Stimulated activated CD4-positive, alpha-beta T cell treated with anti-CD3 and anti-CD28 coated beads, TNF-alpha, amount 100 ng/mL, for 4 hours (primary cell): ENCODE measurements around the gene ANKRD36.
A peak's percentile ranks its signal among the peaks of the same experiment; 100 is the strongest.
"Not testable (repeated sequence)": the region's sequence is repeated elsewhere in the genome, so short reads cannot be mapped to it uniquely, and the experiment has no call there.

Source experiments
- DNase-seq, 3 experiments: peaks; one replicate each; pipeline ENCODE4 v3.0.0-alpha.2; 2020; ENCODE audit warnings: low read depth in 3 of 3

Gene ANKRD36

GRCh38 chr2:97113050-97113881, at the start of gene ANKRD36:
Gene ANKRD36 (plus strand): TSS chr2:97113153. CDS start chr2:97113740, 587 bp downstream.
- peak; percentile 72 to 77 (median 72) for DNase-seq

DNA sequence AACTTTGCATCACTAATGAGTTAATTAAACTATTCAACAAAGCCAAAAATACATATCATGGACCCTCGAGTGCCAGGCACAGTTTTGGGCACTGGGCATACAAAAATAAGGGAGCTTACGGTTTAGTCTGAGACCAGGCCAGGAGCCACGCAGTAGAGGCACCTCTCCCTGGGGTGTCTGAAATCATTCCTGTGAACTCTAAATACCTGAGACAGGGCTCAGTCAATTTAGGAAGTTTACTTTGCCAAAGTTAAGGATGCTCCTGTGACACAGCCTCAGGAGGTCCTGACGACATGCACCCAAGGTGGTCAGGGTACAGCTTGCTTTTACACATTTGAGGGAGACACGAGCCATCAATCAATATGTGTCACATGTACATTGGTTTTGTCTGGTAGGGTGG, 46.9 kb upstream of the ANKRD36 start:
- DNase-seq, result not testable (repeated sequence)

DNA sequence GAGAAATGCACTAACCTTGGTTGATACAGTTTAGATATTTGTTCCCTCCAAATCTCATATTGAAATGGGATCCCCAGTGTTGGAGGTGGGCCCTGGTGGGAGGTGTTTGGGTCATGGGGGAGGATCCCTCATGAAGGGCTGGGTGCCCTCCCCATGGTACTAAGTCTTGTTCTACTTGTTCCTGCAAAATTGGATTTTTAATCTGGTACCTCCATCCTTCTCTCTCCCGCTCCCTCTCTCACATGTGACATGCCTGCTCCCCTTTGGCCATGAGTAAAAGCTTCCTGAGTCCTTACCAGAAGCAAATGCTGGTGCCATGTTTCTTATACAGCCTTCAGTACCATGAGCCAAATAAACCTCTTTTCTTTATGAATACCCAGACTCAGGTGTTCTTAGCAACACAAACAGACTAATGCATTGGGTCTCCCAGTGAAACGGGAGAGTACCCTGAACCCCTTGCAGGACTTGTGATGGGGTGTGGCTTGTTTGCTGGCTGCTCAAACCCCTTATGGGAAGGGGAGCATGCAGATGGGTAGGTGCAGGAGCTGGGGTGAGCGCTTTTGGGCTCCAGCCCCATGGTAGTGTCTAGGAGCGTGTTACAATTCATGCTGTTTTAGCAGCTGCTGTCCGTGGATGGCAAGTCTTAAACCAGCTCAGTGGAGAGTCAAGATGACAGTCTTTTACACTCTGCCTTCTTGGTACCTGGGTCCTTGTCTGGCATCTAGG, 45.5 kb upstream of the ANKRD36 start:
- DNase-seq, result no peak

DNA sequence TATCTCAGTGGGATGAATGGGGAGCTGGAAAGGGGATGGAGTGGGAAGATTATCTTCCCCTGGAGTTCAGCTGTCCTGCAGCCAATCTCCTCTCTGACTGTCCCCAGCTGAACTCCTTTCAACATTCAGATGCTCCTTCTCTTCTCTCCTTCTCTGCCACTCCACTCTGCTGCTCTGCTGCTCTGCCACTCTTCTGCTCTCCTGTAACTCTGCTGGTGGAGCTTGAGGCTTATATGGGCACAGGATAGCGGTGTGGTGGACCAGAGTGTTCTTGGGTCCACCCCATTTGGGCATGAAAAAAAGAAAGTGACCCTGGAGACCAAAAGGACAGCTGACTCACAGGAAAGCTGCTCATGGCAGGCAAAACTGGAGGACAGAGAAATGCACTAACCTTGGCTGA, 44.9 kb upstream of the ANKRD36 start:
- DNase-seq, result no peak

GRCh38 chr2:97068722-97069121, 44.2 kb upstream of the ANKRD36 start:
- not testable (repeated sequence) for DNase-seq

GRCh38 chr2:97070915-97071314, 42.0 kb upstream of the ANKRD36 start:
- DNase-seq, result not testable (repeated sequence)

DNA sequence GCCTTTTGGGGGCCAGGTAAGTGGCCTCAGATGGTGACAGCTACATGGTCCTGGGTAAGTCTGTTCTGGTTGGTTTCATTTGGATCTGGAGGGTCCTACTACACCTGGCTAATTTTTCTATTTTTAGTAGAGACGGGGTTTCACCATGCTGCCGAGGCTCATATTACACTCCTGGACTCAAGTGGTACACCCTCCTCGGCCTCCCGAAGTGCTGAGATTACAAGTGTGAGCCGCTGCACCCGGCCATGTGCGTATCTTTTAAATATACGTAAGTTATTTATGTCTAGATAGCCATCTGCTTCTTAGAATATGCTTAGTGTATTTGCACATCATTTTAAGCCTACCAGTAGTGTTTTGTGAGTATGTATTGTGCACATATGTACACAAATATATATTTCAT, 35.7 kb upstream of the ANKRD36 start:
- DNase-seq, result not testable (repeated sequence)

DNA sequence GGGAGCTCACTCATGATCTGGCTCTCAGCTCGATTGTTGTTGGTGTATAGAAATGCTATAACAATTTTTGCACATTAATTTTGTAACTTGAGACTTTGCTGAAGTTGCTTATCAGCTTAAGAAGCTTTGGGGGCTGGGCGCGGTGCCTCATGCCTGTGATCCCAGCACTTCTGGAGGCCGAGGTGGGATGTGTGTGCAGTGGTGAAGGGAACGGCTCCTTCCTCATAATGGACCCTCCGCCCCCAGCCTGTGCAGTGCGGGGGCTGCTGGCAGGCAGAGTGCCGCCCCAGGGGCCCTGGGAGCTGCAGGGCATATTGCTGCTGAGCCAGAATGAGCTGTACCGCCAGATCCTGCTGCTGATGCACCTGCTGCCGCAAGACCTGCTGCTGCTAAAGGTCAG, 32.1 kb upstream of the ANKRD36 start:
- DNase-seq, result not testable (repeated sequence)

DNA sequence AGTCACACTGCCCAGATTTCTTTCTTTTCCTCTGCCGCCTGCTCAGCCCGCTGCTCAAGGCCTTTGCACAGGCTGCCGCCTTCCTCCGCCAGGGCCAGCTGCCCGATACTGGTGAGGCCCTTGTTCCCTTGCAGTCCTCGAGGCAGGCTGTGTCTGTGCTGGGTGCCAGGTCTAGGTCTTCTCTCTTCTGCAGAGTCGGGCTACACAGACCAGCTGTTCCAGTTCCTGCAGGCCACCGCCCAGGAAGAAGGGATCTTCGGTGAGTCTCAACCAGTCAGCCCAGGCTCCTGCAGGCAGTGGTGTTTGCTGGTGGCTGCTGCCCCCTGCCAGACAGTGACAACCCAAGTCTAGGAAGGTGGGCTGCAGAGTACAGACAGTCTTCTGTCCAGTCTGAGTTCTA, 30.7 kb upstream of the ANKRD36 start:
- DNase-seq, result not testable (repeated sequence)

DNA sequence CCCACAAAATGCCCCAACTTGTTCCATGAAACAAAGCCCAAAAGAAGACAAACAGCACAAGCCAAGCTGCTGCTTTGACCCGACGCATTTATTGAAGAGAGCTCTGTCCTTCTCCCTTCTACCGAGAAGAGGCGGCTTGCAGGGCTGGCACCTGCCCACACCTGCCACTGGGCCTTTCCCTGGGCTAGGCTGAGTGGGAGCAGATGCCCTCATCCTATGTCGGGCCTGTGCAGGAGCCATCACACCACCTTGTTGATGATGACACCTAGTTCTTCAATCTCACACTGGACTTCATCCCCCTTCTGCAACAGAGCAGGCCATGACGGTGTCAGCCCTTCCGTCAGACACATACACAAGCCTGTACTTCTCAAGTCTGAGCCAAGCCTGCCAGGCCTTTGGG, 29.4 kb upstream of the ANKRD36 start:
- not testable (repeated sequence) for DNase-seq

DNA sequence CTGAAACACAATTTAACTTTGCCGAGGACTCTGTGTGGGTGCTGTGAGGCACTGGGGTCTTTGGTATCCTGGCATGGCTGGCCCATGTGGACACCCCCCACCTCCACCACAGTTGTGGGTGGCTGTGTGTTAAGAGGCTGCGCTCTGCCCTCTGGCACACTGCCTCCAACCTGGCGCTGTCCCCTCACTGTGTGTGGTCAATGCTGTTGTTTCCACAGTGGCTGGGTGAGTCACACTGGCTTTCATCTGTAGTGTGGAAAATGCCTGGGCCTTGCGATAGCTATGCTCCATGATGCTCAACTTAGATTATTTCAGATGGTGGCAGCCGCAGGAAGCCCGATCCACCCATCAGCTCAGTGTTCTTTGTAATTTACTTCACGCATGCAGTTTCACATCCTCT, 27.9 kb upstream of the ANKRD36 start:
- DNase-seq, result not testable (repeated sequence)

GRCh38 chr2:97088706-97089105, 24.2 kb upstream of the ANKRD36 start:
- DNase-seq, result not testable (repeated sequence)

GRCh38 chr2:97092946-97093345, 20.0 kb upstream of the ANKRD36 start:
- DNase-seq, result not testable (repeated sequence)

GRCh38 chr2:97093983-97094771, 18.8 kb upstream of the ANKRD36 start:
- DNase-seq, result not testable (repeated sequence)

DNA sequence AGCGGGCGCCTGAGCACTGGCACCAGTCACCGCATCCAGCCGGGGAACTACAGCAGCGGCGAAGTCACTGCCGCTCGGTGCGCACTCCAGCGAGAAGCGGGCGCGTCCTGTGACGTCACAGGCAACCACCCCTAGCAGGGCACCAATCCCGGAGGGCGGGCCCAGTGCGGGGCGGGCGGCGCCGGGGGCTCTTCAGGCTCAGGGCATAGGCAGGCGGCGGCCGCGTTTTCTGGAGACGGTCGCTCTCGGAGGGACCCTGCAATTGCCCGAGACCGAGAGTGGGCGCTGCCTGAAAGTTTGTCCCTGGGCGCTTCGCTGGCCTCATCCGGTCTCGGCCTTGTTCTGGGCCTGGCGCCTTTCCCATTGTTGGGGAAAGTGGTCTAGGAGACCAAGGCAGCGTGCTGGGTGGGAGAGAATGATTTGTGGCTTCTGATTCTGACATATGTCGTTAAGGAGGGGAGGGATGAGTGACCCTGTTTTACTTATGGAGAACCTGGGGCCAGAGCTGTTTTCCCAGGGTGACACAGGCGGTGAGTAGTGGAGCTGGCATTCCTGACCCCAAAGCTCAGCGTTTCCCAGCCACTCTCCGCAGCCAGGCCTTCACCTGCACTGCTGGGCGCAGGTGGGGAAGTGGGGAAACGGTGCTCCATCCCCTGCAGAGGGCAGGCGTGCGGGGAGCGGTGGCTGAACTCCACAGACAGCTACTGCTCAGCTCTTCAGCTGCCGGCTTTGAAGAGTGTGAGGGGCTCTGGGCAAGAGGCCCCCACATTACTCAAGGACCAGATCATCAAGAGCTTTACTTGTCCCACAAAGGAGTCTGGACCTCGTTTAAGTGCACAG, 18.0 kb upstream of the ANKRD36 start, which contains the start of gene FAHD2B:
FAHD2B (minus strand) TSS at position 111 of the 840 bp plus-strand sequence. CDS start 3,176 bp downstream, outside the sequence.
- peak; percentile 66 to 77 (median 74) for DNase-seq

DNA sequence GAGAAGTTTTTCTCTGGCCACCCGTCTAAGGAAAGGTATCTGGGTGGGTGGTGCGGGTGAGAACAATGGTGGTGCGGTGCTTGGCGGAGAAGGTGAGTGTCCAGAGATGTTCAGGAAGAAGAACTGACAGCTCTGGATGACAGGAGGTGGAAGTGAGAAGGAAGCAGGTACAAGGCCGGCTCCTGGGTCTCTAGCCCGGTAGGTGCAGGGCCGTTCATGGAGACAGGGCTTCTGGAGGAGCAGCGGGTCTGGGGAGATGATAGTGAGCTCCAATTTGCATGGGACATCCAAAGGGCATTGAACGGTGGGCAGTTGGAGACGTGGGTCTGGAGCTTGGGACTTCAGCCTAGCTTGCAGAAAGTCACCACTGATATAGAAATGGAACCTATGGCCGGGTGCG, 17.3 kb upstream of the ANKRD36 start:
- DNase-seq, result no peak

GRCh38 chr2:97098786-97099372, 14.1 kb upstream of the ANKRD36 start:
- not testable (repeated sequence) for DNase-seq

DNA sequence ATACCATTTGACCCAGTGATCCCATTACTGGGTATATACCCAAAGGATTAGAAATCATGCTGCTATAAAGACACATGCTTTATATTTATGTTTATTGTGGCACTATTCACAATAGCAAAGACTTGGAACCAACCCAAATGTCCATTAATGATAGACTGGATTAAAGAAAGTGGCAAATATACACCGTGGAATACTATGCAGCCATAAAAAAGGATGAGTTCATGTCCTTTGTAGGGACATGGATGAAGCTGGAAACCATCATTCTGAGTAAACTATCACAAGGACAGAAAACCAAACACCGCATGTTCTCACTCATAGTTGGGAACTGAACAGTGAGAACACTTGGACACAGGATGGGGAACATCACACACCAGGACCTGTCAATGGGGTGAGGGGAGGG, 6.1 kb upstream of the ANKRD36 start:
- DNase-seq, result not testable (repeated sequence)

GRCh38 chr2:97111246-97111645, 1.7 kb upstream of the ANKRD36 start:
- not testable (repeated sequence) for DNase-seq

GRCh38 chr2:97112320-97113049, 468 bp upstream of the ANKRD36 start:
- peak in 2 of 3 experiments; percentile 30 to 32 for DNase-seq
